ENCODE data around the gene SRPK2.

GRCh38 chr7:105188201-105188600, 200.5 kb downstream of the SRPK2 start:
- no peak for TF ChIP-seq EZH2 (IDR thresholded peaks at IDR 0.05)
- no peak for TF ChIP-seq CTCF (IDR thresholded peaks at IDR 0.05)
- TF ChIP-seq EZH2phosphoT487 (IDR thresholded peaks at IDR 0.05) = no peak

Measured in neural progenitor cell (in vitro differentiated cells).